Dermis blood vessel endothelial cell (primary cell): ENCODE results near the gene ZDHHC11B. TPM values are rescaled to one million over a fixed set of nuclear protein-coding genes. Genes with fewer than 3 reads are reported as not detected.

ENCODE experiments used
- total RNA-seq: library from RNA; depleted of rRNA; stranded (reverse); fragments of >200 nt; gene quantifications from 2 replicates; pipeline ENCODE4 v1.2.3, GENCODE V29; 2014

The ZDHHC11B gene
- total RNA-seq, 1 donor from 2014 or later, result 0.17 TPM

Other genes with a start within 250 kb of the ZDHHC11B start
- gene CEP72, start 172.4 kb downstream of the ZDHHC11B start, total RNA-seq, result 2.9 and 4.7 TPM in 2 replicates
- gene TPPP, start 91.4 kb downstream of the ZDHHC11B start, total RNA-seq, result under 0.01 and 0.14 TPM in 2 replicates
- gene ZDHHC11, start 66.3 kb upstream of the ZDHHC11B start, total RNA-seq, result 0.33 and 1.7 TPM in 2 replicates
- 51.6 and 53.1 TPM in 2 replicates for gene BRD9, start 108.1 kb upstream of the ZDHHC11B start, total RNA-seq
- gene TRIP13, start 108.2 kb upstream of the ZDHHC11B start, total RNA-seq, result 11.1 and 39.6 TPM in 2 replicates
- 0.17 and 0.56 TPM in 2 replicates for gene NKD2, start 224.1 kb upstream of the ZDHHC11B start, total RNA-seq